ENCODE results near the gene DOCK9.
A peak's percentile ranks its signal among the peaks of the same experiment; 100 is the strongest.

Gene DOCK9

GRCh38 chr13:98842070-98842469 lies 135.8 kb downstream of the DOCK9 start:
- Histone ChIP-seq H3K4ac (ENCODE audit: low read depth in 1 of 2, low read length in 2 of 2) (no peak overlapping the region), H3K18ac (ENCODE audit: low read depth in 1 of 2, low read length in 2 of 2) (no peak overlapping the region), H3K9me3 (ENCODE audit: control insufficient read depth, low read length) (no peaks in the 10 kb centered on the region), H3K14ac (ENCODE audit: low read length in 2 of 2) (no peak overlapping the region), H4K8ac (ENCODE audit: low read length) (no peak overlapping the region), H3K4me1 (ENCODE audit: control insufficient read depth, insufficient read depth, low read depth, low read length) (peaks cover 1% of the 10 kb centered on the region), H2BK120ac (ENCODE audit: low read depth, low read length) (no peak overlapping the region), H2BK15ac (ENCODE audit: low read depth, poor library complexity, severe bottlenecking) (no peak overlapping the region), H3K79me1 (replicated peaks; ENCODE audit: low read length, poor library complexity, severe bottlenecking) (no peaks in the 10 kb centered on the region), H2BK12ac (ENCODE audit: low read length in 2 of 2) (no peak overlapping the region), H3K23ac (ENCODE audit: low read length in 2 of 2) (no peak overlapping the region), H3K27me3 (ENCODE audit: control insufficient read depth in 1 of 2, insufficient read depth in 1 of 2, low read length in 2 of 2) (no peaks in the 10 kb centered on the region), H2AK5ac (ENCODE audit: low read length, severe bottlenecking) (no peak overlapping the region), H3K4me2 (ENCODE audit: low read length, poor library complexity, severe bottlenecking) (no peak overlapping the region), H2BK5ac (ENCODE audit: low read depth, low read length, poor library complexity, severe bottlenecking) (no peak overlapping the region), H3K36me3 (ENCODE audit: control insufficient read depth in 1 of 2, insufficient read depth in 2 of 2, low read depth in 1 of 2, low read length in 2 of 2) (peaks cover 11 to 19% of the 10 kb centered on the region in 2 experiments), H3K27ac (ENCODE audit: low read length, poor library complexity, severe bottlenecking) (no peak overlapping the region), H3K4me3 (ENCODE audit: insufficient read depth in 1 of 2, low read depth in 1 of 2, low read length in 2 of 2) (no peak overlapping the region), H3K9ac (ENCODE audit: low read length) (no peak overlapping the region), H2AFZ (ENCODE audit: low read depth, low read length) (no peak overlapping the region), H4K91ac (ENCODE audit: low read length) (no peak overlapping the region)
- 96% methylated on average over 2 of the region's 2 CpGs for WGBS
- DNase-seq, result no peak

- no peak overlapping the region for H3K14ac ChIP-seq (ENCODE audit: low read length in 2 of 2)
Measured at GRCh38 chr13:98839856-98840769, 137.8 kb downstream of the DOCK9 start.

GRCh38 chr13:98838776-98839175 lies 139.1 kb downstream of the DOCK9 start:
- H3K79me1 ChIP-seq (replicated peaks; ENCODE audit: low read length, poor library complexity, severe bottlenecking), result no peaks in the 10 kb centered on the region
- H3K27me3 ChIP-seq (ENCODE audit: control insufficient read depth in 1 of 2, insufficient read depth in 1 of 2, low read length in 2 of 2), result no peaks in the 10 kb centered on the region
- no peak overlapping the region for H2BK5ac ChIP-seq (ENCODE audit: low read depth, low read length, poor library complexity, severe bottlenecking)
- no peak overlapping the region for H3K4me2 ChIP-seq (ENCODE audit: low read length, poor library complexity, severe bottlenecking)
- peaks cover 0 to 12% of the 10 kb centered on the region in 2 experiments for H3K36me3 ChIP-seq (ENCODE audit: control insufficient read depth in 1 of 2, insufficient read depth in 2 of 2, low read depth in 1 of 2, low read length in 2 of 2)
- H3K14ac ChIP-seq (ENCODE audit: low read length in 2 of 2), result no peak overlapping the region
- H3K18ac ChIP-seq (ENCODE audit: low read depth in 1 of 2, low read length in 2 of 2), result no peak overlapping the region
- H2AK5ac ChIP-seq (ENCODE audit: low read length, severe bottlenecking), result no peak overlapping the region
- no peak overlapping the region for H2AFZ ChIP-seq (ENCODE audit: low read depth, low read length)
- H3K4me1 ChIP-seq (ENCODE audit: control insufficient read depth, insufficient read depth, low read depth, low read length), result peaks cover 1% of the 10 kb centered on the region
- H2BK120ac ChIP-seq (ENCODE audit: low read depth, low read length), result no peak overlapping the region
- H3K4me3 ChIP-seq (ENCODE audit: insufficient read depth in 1 of 2, low read depth in 1 of 2, low read length in 2 of 2), result no peak overlapping the region
- no peak overlapping the region for H3K27ac ChIP-seq (ENCODE audit: low read length, poor library complexity, severe bottlenecking)
- WGBS, result no CpG with 5 or more reads among the region's 2 CpGs
- no peak overlapping the region for H4K8ac ChIP-seq (ENCODE audit: low read length)
- H3K23ac ChIP-seq (ENCODE audit: low read length in 2 of 2), result no peak overlapping the region
- H3K9ac ChIP-seq (ENCODE audit: low read length), result peak overlapping the region; percentile 2
- no peak overlapping the region for H4K91ac ChIP-seq (ENCODE audit: low read length)
- H3K4ac ChIP-seq (ENCODE audit: low read depth in 1 of 2, low read length in 2 of 2), result no peak overlapping the region
- no peak overlapping the region for H2BK15ac ChIP-seq (ENCODE audit: low read depth, poor library complexity, severe bottlenecking)
- DNase-seq, result no peak
- no peaks in the 10 kb centered on the region for H3K9me3 ChIP-seq (ENCODE audit: control insufficient read depth, low read length)
- H2BK12ac ChIP-seq (ENCODE audit: low read length in 2 of 2), result no peak overlapping the region

More at GRCh38 chr13:98839856-98840769, 137.8 kb downstream of the DOCK9 start:
- Histone ChIP-seq H2BK120ac (ENCODE audit: low read depth, low read length) (no peak overlapping the region), H3K4me1 (ENCODE audit: control insufficient read depth, insufficient read depth, low read depth, low read length) (peaks cover 1% of the 10 kb centered on the region), H3K4me3 (ENCODE audit: insufficient read depth in 1 of 2, low read depth in 1 of 2, low read length in 2 of 2) (no peak overlapping the region), H3K27ac (ENCODE audit: low read length, poor library complexity, severe bottlenecking) (no peak overlapping the region), H2BK15ac (ENCODE audit: low read depth, poor library complexity, severe bottlenecking) (no peak overlapping the region), H2BK5ac (ENCODE audit: low read depth, low read length, poor library complexity, severe bottlenecking) (no peak overlapping the region), H3K9ac (ENCODE audit: low read length) (peak overlapping the region; percentile 10), H4K8ac (ENCODE audit: low read length) (no peak overlapping the region), H2AFZ (ENCODE audit: low read depth, low read length) (no peak overlapping the region), H2BK12ac (ENCODE audit: low read length in 2 of 2) (no peak overlapping the region), H3K18ac (ENCODE audit: low read depth in 1 of 2, low read length in 2 of 2) (no peak overlapping the region), H2AK5ac (ENCODE audit: low read length, severe bottlenecking) (no peak overlapping the region), H3K23ac (ENCODE audit: low read length in 2 of 2) (no peak overlapping the region), H3K36me3 (ENCODE audit: control insufficient read depth in 1 of 2, insufficient read depth in 2 of 2, low read depth in 1 of 2, low read length in 2 of 2) (peaks cover 1 to 15% of the 10 kb centered on the region in 2 experiments), H3K27me3 (ENCODE audit: control insufficient read depth in 1 of 2, insufficient read depth in 1 of 2, low read length in 2 of 2) (no peaks in the 10 kb centered on the region), H3K4me2 (ENCODE audit: low read length, poor library complexity, severe bottlenecking) (no peak overlapping the region), H3K79me1 (replicated peaks; ENCODE audit: low read length, poor library complexity, severe bottlenecking) (no peaks in the 10 kb centered on the region), H3K9me3 (ENCODE audit: control insufficient read depth, low read length) (no peaks in the 10 kb centered on the region), H3K4ac (ENCODE audit: low read depth in 1 of 2, low read length in 2 of 2) (no peak overlapping the region), H4K91ac (ENCODE audit: low read length) (no peak overlapping the region)
- WGBS, result 40% methylated on average over 14 of the region's 14 CpGs
- peak; percentile 59 for DNase-seq

- Histone ChIP-seq H3K27ac (ENCODE audit: low read length, poor library complexity, severe bottlenecking) (no peak overlapping the region), H3K36me3 (ENCODE audit: control insufficient read depth in 1 of 2, insufficient read depth in 2 of 2, low read depth in 1 of 2, low read length in 2 of 2) (peaks cover 0 to 12% of the 10 kb centered on the region in 2 experiments), H2AK5ac (ENCODE audit: low read length, severe bottlenecking) (no peak overlapping the region), H2BK15ac (ENCODE audit: low read depth, poor library complexity, severe bottlenecking) (no peak overlapping the region), H3K27me3 (ENCODE audit: control insufficient read depth in 1 of 2, insufficient read depth in 1 of 2, low read length in 2 of 2) (no peaks in the 10 kb centered on the region), H3K9me3 (ENCODE audit: control insufficient read depth, low read length) (no peaks in the 10 kb centered on the region), H4K91ac (ENCODE audit: low read length) (no peak overlapping the region), H3K4me2 (ENCODE audit: low read length, poor library complexity, severe bottlenecking) (no peak overlapping the region), H3K4ac (ENCODE audit: low read depth in 1 of 2, low read length in 2 of 2) (no peak overlapping the region), H3K14ac (ENCODE audit: low read length in 2 of 2) (no peak overlapping the region), H3K9ac (ENCODE audit: low read length) (no peak overlapping the region), H3K4me1 (ENCODE audit: control insufficient read depth, insufficient read depth, low read depth, low read length) (peaks cover 1% of the 10 kb centered on the region), H2BK12ac (ENCODE audit: low read length in 2 of 2) (no peak overlapping the region), H3K4me3 (ENCODE audit: insufficient read depth in 1 of 2, low read depth in 1 of 2, low read length in 2 of 2) (no peak overlapping the region), H2BK120ac (ENCODE audit: low read depth, low read length) (no peak overlapping the region), H3K23ac (ENCODE audit: low read length in 2 of 2) (no peak overlapping the region), H3K79me1 (replicated peaks; ENCODE audit: low read length, poor library complexity, severe bottlenecking) (no peaks in the 10 kb centered on the region), H3K18ac (ENCODE audit: low read depth in 1 of 2, low read length in 2 of 2) (no peak overlapping the region), H4K8ac (ENCODE audit: low read length) (no peak overlapping the region), H2BK5ac (ENCODE audit: low read depth, low read length, poor library complexity, severe bottlenecking) (no peak overlapping the region), H2AFZ (ENCODE audit: low read depth, low read length) (no peak overlapping the region)
- WGBS, result 94% methylated on average over 3 of the region's 3 CpGs
- DNase-seq, result no peak
Measured at GRCh38 chr13:98837896-98838295, 140.0 kb downstream of the DOCK9 start.

All from mesenchymal stem cell (in vitro differentiated cells and primary cell).